Nephron (organoid): ENCODE data around the gene ZSCAN18.

Source experiments
- H3K27ac Mint-ChIP-seq, 3 experiments: 2 replicates each; pipeline ENCODE4 v1.8.0; 2020; ENCODE audit warnings: mixed read lengths in 3 of 3, mild to moderate bottlenecking in 2 of 3, moderate library complexity in 1 of 3
- H3K27me3 Mint-ChIP-seq: 2 replicates; pipeline ENCODE4 v1.8.0; 2021; ENCODE audit warnings: low read depth, mild to moderate bottlenecking, moderate library complexity, mixed read lengths
- H3K36me3 Mint-ChIP-seq: 2 replicates; pipeline ENCODE4 v1.8.0; 2020; ENCODE audit warnings: low read depth, mixed read lengths
- H3K4me1 Mint-ChIP-seq: 2 replicates; pipeline ENCODE4 v1.8.0; 2020; ENCODE audit warnings: mixed read lengths
- H3K4me3 Mint-ChIP-seq, 3 experiments: 2 replicates each; pipeline ENCODE4 v1.8.0; 2020; ENCODE audit warnings: mild to moderate bottlenecking in 3 of 3, mixed read lengths in 3 of 3, moderate library complexity in 2 of 3
- H3K9me3 Mint-ChIP-seq: 2 replicates; pipeline ENCODE4 v1.8.0; 2020; ENCODE audit warnings: mixed read lengths
- CTCF ChIP-seq, 3 experiments: fragments of 200-600 bp; sonication (generic); IDR thresholded peaks; one replicate each; pipeline ENCODE4 v1.5.0; 2021; ENCODE audit warnings: antibody characterized with exemption in 3 of 3; ENCODE audit not compliant: unreplicated experiment in 3 of 3

Gene ZSCAN18

GRCh38 chr19:58035863-58036262 is 62.2 kb downstream of the ZSCAN18 start:
- Mint-ChIP-seq H3K27me3 (peaks cover 5% of the 10 kb centered on the region), H3K4me3 (peak overlapping the region; percentile 47 to 80 (median 76)), H3K27ac (no peak overlapping the region), H3K36me3 (peaks cover 16% of the 10 kb centered on the region), H3K4me1 (no peaks in the 10 kb centered on the region), H3K9me3 (peaks cover 32% of the 10 kb centered on the region)
- TF ChIP-seq CTCF (IDR thresholded peaks at IDR 0.05; ENCODE audit: unreplicated experiment in 3 of 3) = no peak

GRCh38 chr19:58034477-58034793 is 63.6 kb downstream of the ZSCAN18 start:
- Mint-ChIP-seq H3K9me3 (peaks cover 30% of the 10 kb centered on the region), H3K4me1 (no peaks in the 10 kb centered on the region), H3K4me3 (peak overlapping the region; percentile 82 to 88 (median 88)), H3K27me3 (peaks cover 5% of the 10 kb centered on the region), H3K36me3 (peaks cover 16% of the 10 kb centered on the region), H3K27ac (peak overlapping the region; percentile 37 to 83 (median 69))
- TF ChIP-seq CTCF (IDR thresholded peaks at IDR 0.05; ENCODE audit: unreplicated experiment in 3 of 3) = no peak
